GM23338 (cell line): ENCODE measurements around the gene CCDC137. TPM values are rescaled to one million over a fixed set of nuclear protein-coding genes. Genes with fewer than 3 reads are reported as not detected.

Source experiments
- ATAC-seq: fragments of 200-7000 bp; cut with Tn5 transposase; 3 replicates; pipeline ENCODE4 v1.9.1; 2020
- DNase-seq: peaks from one replicate; pipeline ENCODE4 v3.0.0-alpha.2; 2015; ENCODE audit warnings: low spot score
- H2AFZ ChIP-seq: fragments of 200-600 bp; sonication (generic); 2 replicates; pipeline ENCODE4 v1.8.0; 2016; ENCODE audit warnings: antibody characterized with exemption, mild to moderate bottlenecking, moderate library complexity
- H3F3A ChIP-seq: fragments of 200-600 bp; sonication (generic); replicated peaks from 2 replicates; pipeline ENCODE4 v1.8.0; 2017; ENCODE audit warnings: antibody characterized with exemption, mixed run types, low read depth
- H3K27ac ChIP-seq: fragments of 200-600 bp; sonication (generic); 2 replicates; pipeline ENCODE4 v1.6.1; 2016; ENCODE audit warnings: low read depth
- H3K27me3 ChIP-seq: fragments of 200-600 bp; sonication (generic); 2 replicates; pipeline ENCODE4 v1.8.0; 2016; ENCODE audit warnings: mild to moderate bottlenecking, mixed run types, moderate library complexity; ENCODE audit not compliant: insufficient read depth
- H3K36me3 ChIP-seq: fragments of 200-600 bp; sonication (generic); 2 replicates; pipeline ENCODE4 v1.8.0; 2016; ENCODE audit warnings: mild to moderate bottlenecking; ENCODE audit not compliant: insufficient read depth
- H3K4me1 ChIP-seq: fragments of 200-600 bp; sonication (generic); 2 replicates; pipeline ENCODE4 v1.8.0; 2016; ENCODE audit warnings: mild to moderate bottlenecking, moderate library complexity; ENCODE audit not compliant: insufficient read depth
- H3K4me2 ChIP-seq: fragments of 200-600 bp; sonication (generic); 2 replicates; pipeline ENCODE4 v1.7.1; 2017; ENCODE audit warnings: mixed run types
- H3K4me3 ChIP-seq: fragments of 200-600 bp; sonication (generic); 2 replicates; pipeline ENCODE4 v1.6.1; 2016; ENCODE audit warnings: mixed run types
- H3K79me2 ChIP-seq: fragments of 200-600 bp; sonication (generic); replicated peaks from 2 replicates; pipeline ENCODE4 v1.8.0; 2017; ENCODE audit warnings: mild to moderate bottlenecking; ENCODE audit not compliant: insufficient read depth
- H3K9me2 ChIP-seq: fragments of 200-600 bp; sonication (generic); 2 replicates; pipeline ENCODE4 v1.8.0; 2017; ENCODE audit not compliant: insufficient read depth
- H4K20me1 ChIP-seq: fragments of 200-600 bp; sonication (generic); replicated peaks from 2 replicates; pipeline ENCODE4 v1.8.0; 2017; ENCODE audit warnings: mild to moderate bottlenecking; ENCODE audit not compliant: insufficient read depth
- H3K27ac Mint-ChIP-seq: 2 replicates; pipeline ENCODE4 v1.8.0; 2020; ENCODE audit warnings: inconsistent platforms, mild to moderate bottlenecking, moderate library complexity, mixed read lengths
- H3K27me3 Mint-ChIP-seq: 3 replicates; pipeline ENCODE4 v1.8.0; 2022; ENCODE audit warnings: low read depth, mild to moderate bottlenecking, moderate library complexity, mixed read lengths, inconsistent platforms; ENCODE audit not compliant: insufficient read depth, poor library complexity
- H3K36me3 Mint-ChIP-seq: 3 replicates; pipeline ENCODE4 v1.8.0; 2021; ENCODE audit warnings: low read depth, mild to moderate bottlenecking, inconsistent platforms, moderate library complexity, mixed read lengths
- H3K4me1 Mint-ChIP-seq: 3 replicates; pipeline ENCODE4 v1.8.0; 2020; ENCODE audit warnings: mild to moderate bottlenecking, inconsistent platforms, mixed read lengths
- H3K4me3 Mint-ChIP-seq: 3 replicates; pipeline ENCODE4 v1.8.0; 2021; ENCODE audit warnings: moderate library complexity, mild to moderate bottlenecking, inconsistent platforms, mixed read lengths
- H3K9me3 Mint-ChIP-seq: 3 replicates; pipeline ENCODE4 v1.8.0; 2020; ENCODE audit warnings: moderate library complexity, mild to moderate bottlenecking, inconsistent platforms, mixed read lengths
- CREB1 ChIP-seq: fragments of 250-450 bp; sonication (Bioruptor Pico); IDR thresholded peaks from 2 replicates; pipeline ENCODE4 v1.5.0; 2020; ENCODE audit warnings: low read depth, mild to moderate bottlenecking, moderate library complexity
- EZH2 ChIP-seq: fragments of 200-600 bp; sonication (generic); IDR thresholded peaks from one replicate; pipeline ENCODE4 v1.8.0; 2017; ENCODE audit warnings: antibody characterized with exemption, mild to moderate bottlenecking, low read depth; ENCODE audit not compliant: unreplicated experiment
- EZH2phosphoT487 ChIP-seq: fragments of 200-600 bp; sonication (generic); IDR thresholded peaks from one replicate; pipeline ENCODE4 v1.8.1; 2018; ENCODE audit warnings: antibody characterized with exemption; ENCODE audit not compliant: unreplicated experiment
- JUNB ChIP-seq: IDR thresholded peaks from one replicate; pipeline ENCODE4 v1.6.1; 2016; ENCODE audit warnings: antibody characterized with exemption; ENCODE audit not compliant: unreplicated experiment
- NANOG ChIP-seq: IDR thresholded peaks from 2 replicates; pipeline ENCODE4 v1.6.1; 2016; ENCODE audit warnings: antibody characterized with exemption, borderline replicate concordance
- POLR2AphosphoS5 ChIP-seq: IDR thresholded peaks from 2 replicates; pipeline ENCODE4 v1.6.1; 2016; ENCODE audit warnings: antibody characterized with exemption, low read depth
- STAT1 ChIP-seq: IDR thresholded peaks from one replicate; pipeline ENCODE4 v1.6.1; 2016; ENCODE audit warnings: antibody characterized with exemption; ENCODE audit not compliant: unreplicated experiment
- ZNF114 ChIP-seq: fragments of 250-450 bp; sonication (Bioruptor Pico); IDR thresholded peaks from 2 replicates; pipeline ENCODE4 v1.5.0; 2020; ENCODE audit warnings: mild to moderate bottlenecking, moderate library complexity
- ZNF331 ChIP-seq: fragments of 250-450 bp; sonication (Bioruptor Pico); IDR thresholded peaks from 2 replicates; pipeline ENCODE4 v1.5.0; 2020; ENCODE audit warnings: low read depth, mild to moderate bottlenecking, moderate library complexity
- polyA plus RNA-seq: library from polyadenylated mRNA; unstranded; fragments of >200 nt; fragmentation: Nextera tagmentation; extraction: Ambion mirVana; gene quantifications from 2 replicates; pipeline ENCODE4 v1.2.1, GENCODE V29; 2016
- total RNA-seq: library from RNA; depleted of rRNA; stranded (reverse); fragments of >200 nt; shearing (Covaris generic); gene quantifications from 2 replicates; pipeline ENCODE4 v1.2.3, GENCODE V29; 2014
- TF ChIP-seq, protein P1 (sequence below): IDR thresholded peaks from one replicate; pipeline ENCODE4 v1.6.1; 2018; ENCODE audit warnings: antibody characterized with exemption; ENCODE audit not compliant: unreplicated experiment
- TF ChIP-seq, protein P2 (sequence below): fragments of 250-450 bp; sonication (Bioruptor Pico); IDR thresholded peaks from 2 replicates; pipeline ENCODE4 v1.5.0; 2020; ENCODE audit warnings: mild to moderate bottlenecking, moderate library complexity
- TF ChIP-seq, protein P3 (sequence below), 2 experiments: fragments of 200-600 bp in 1 of 2; sonication (generic) in 1 of 2; conservative IDR thresholded peaks; 2 replicates each; pipeline versions ENCODE4 v1.5.1 to v1.6.1; 2016 to 2017; ENCODE audit warnings: antibody characterized with exemption in 2 of 2, low read depth in 2 of 2, mild to moderate bottlenecking in 2 of 2, moderate library complexity in 1 of 2
- TF ChIP-seq, protein P4 (sequence below): IDR thresholded peaks from 2 replicates; pipeline ENCODE4 v1.6.1; 2016; ENCODE audit warnings: antibody characterized with exemption

Gene CCDC137
- total and polyA plus RNA-seq, 2 experiments from 2014 or later: 26.1 to 73.4 TPM

DNA sequence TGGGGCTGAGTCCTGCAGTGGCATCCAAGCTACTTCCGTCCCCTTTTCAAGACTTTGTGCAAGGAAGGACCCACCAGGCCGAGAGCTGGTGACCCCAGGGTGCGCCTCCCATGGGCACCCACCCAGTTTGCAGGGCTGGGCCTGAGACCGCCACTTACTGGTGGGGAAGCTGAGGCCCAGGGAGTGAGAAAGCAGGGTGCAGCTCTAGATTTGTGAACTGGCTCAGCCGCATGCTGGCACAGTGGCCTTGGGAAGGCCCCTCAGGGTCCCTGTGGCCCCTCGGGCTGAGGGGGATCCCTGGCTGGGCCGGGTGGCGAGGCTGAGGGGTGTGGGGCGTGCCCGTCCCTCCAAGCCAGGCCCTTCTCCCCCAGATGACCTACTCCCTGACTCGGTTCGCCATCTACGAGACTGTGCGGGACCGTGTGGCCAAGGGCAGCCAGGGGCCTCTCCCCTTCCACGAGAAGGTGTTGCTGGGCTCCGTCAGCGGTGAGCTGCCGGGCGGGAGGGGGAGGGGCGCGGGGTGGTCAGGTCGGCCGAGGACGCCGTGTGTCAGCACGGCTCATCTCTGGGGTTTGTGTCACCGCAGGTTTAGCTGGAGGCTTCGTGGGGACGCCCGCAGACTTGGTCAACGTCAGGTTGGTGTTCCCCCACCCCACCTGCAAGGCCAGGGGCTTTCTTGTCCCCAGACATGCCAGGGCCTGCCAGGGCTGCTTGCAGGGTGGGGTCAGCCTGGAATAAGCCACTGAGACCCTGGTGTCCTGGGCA, 48.8 kb downstream of the CCDC137 start:
- Histone ChIP-seq H3K4me3 (no peak overlapping the region), H3K27ac (no peak overlapping the region), H3K27me3 (no peaks in the 10 kb centered on the region), H3F3A (peaks cover 7% of the 10 kb centered on the region), H3K9me2 (no peaks in the 10 kb centered on the region), H2AFZ (no peak overlapping the region), H3K4me2 (no peak overlapping the region), H3K36me3 (no peaks in the 10 kb centered on the region), H3K4me1 (peaks cover 20% of the 10 kb centered on the region; the same call in 1 of the 2 replicates), H3K79me2 (peaks cover 13% of the 10 kb centered on the region), H4K20me1 (no peaks in the 10 kb centered on the region)
- Mint-ChIP-seq H3K36me3 (peaks cover 8% of the 10 kb centered on the region), H3K4me1 (peaks cover 17% of the 10 kb centered on the region), H3K27ac (no peak overlapping the region), H3K9me3 (no peaks in the 10 kb centered on the region; the same call in 2 of the 3 replicates), H3K27me3 (peaks cover 14% of the 10 kb centered on the region), H3K4me3 (no peak overlapping the region)
- DNase-seq (no peak), ATAC-seq (no peak)
- TF ChIP-seq ZNF114 (CRISPR knock-in tag) (no peak), JUNB (no peak), CREB1 (CRISPR knock-in tag) (no peak), STAT1 (no peak), POLR2AphosphoS5 (no peak), EZH2 (no peak), ZNF331 (no peak), NANOG (no peak), EZH2phosphoT487 (no peak)
- TF ChIP-seq, protein P1, sequence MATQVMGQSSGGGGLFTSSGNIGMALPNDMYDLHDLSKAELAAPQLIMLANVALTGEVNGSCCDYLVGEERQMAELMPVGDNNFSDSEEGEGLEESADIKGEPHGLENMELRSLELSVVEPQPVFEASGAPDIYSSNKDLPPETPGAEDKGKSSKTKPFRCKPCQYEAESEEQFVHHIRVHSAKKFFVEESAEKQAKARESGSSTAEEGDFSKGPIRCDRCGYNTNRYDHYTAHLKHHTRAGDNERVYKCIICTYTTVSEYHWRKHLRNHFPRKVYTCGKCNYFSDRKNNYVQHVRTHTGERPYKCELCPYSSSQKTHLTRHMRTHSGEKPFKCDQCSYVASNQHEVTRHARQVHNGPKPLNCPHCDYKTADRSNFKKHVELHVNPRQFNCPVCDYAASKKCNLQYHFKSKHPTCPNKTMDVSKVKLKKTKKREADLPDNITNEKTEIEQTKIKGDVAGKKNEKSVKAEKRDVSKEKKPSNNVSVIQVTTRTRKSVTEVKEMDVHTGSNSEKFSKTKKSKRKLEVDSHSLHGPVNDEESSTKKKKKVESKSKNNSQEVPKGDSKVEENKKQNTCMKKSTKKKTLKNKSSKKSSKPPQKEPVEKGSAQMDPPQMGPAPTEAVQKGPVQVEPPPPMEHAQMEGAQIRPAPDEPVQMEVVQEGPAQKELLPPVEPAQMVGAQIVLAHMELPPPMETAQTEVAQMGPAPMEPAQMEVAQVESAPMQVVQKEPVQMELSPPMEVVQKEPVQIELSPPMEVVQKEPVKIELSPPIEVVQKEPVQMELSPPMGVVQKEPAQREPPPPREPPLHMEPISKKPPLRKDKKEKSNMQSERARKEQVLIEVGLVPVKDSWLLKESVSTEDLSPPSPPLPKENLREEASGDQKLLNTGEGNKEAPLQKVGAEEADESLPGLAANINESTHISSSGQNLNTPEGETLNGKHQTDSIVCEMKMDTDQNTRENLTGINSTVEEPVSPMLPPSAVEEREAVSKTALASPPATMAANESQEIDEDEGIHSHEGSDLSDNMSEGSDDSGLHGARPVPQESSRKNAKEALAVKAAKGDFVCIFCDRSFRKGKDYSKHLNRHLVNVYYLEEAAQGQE: no peak
- TF ChIP-seq, protein P2, sequence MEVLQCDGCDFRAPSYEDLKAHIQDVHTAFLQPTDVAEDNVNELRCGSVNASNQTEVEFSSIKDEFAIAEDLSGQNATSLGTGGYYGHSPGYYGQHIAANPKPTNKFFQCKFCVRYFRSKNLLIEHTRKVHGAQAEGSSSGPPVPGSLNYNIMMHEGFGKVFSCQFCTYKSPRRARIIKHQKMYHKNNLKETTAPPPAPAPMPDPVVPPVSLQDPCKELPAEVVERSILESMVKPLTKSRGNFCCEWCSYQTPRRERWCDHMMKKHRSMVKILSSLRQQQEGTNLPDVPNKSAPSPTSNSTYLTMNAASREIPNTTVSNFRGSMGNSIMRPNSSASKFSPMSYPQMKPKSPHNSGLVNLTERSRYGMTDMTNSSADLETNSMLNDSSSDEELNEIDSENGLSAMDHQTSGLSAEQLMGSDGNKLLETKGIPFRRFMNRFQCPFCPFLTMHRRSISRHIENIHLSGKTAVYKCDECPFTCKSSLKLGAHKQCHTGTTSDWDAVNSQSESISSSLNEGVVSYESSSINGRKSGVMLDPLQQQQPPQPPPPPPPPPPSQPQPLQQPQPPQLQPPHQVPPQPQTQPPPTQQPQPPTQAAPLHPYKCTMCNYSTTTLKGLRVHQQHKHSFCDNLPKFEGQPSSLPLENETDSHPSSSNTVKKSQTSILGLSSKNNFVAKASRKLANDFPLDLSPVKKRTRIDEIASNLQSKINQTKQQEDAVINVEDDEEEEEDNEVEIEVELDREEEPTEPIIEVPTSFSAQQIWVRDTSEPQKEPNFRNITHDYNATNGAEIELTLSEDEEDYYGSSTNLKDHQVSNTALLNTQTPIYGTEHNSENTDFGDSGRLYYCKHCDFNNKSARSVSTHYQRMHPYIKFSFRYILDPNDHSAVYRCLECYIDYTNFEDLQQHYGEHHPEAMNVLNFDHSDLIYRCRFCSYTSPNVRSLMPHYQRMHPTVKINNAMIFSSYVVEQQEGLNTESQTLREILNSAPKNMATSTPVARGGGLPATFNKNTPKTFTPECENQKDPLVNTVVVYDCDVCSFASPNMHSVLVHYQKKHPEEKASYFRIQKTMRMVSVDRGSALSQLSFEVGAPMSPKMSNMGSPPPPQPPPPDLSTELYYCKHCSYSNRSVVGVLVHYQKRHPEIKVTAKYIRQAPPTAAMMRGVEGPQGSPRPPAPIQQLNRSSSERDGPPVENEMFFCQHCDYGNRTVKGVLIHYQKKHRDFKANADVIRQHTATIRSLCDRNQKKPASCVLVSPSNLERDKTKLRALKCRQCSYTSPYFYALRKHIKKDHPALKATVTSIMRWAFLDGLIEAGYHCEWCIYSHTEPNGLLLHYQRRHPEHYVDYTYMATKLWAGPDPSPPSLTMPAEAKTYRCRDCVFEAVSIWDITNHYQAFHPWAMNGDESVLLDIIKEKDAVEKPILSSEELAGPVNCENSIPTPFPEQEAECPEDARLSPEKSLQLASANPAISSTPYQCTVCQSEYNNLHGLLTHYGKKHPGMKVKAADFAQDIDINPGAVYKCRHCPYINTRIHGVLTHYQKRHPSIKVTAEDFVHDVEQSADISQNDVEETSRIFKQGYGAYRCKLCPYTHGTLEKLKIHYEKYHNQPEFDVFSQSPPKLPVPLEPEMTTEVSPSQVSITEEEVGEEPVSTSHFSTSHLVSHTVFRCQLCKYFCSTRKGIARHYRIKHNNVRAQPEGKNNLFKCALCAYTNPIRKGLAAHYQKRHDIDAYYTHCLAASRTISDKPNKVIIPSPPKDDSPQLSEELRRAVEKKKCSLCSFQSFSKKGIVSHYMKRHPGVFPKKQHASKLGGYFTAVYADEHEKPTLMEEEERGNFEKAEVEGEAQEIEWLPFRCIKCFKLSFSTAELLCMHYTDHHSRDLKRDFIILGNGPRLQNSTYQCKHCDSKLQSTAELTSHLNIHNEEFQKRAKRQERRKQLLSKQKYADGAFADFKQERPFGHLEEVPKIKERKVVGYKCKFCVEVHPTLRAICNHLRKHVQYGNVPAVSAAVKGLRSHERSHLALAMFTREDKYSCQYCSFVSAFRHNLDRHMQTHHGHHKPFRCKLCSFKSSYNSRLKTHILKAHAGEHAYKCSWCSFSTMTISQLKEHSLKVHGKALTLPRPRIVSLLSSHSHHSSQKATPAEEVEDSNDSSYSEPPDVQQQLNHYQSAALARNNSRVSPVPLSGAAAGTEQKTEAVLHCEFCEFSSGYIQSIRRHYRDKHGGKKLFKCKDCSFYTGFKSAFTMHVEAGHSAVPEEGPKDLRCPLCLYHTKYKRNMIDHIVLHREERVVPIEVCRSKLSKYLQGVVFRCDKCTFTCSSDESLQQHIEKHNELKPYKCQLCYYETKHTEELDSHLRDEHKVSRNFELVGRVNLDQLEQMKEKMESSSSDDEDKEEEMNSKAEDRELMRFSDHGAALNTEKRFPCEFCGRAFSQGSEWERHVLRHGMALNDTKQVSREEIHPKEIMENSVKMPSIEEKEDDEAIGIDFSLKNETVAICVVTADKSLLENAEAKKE (CRISPR knock-in tag): no peak
- TF ChIP-seq, protein P3, sequence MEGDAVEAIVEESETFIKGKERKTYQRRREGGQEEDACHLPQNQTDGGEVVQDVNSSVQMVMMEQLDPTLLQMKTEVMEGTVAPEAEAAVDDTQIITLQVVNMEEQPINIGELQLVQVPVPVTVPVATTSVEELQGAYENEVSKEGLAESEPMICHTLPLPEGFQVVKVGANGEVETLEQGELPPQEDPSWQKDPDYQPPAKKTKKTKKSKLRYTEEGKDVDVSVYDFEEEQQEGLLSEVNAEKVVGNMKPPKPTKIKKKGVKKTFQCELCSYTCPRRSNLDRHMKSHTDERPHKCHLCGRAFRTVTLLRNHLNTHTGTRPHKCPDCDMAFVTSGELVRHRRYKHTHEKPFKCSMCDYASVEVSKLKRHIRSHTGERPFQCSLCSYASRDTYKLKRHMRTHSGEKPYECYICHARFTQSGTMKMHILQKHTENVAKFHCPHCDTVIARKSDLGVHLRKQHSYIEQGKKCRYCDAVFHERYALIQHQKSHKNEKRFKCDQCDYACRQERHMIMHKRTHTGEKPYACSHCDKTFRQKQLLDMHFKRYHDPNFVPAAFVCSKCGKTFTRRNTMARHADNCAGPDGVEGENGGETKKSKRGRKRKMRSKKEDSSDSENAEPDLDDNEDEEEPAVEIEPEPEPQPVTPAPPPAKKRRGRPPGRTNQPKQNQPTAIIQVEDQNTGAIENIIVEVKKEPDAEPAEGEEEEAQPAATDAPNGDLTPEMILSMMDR (conservative IDR thresholded peaks at IDR 0.05; ENCODE audit: low read depth in 2 of 2): no peak
- TF ChIP-seq, protein P4, sequence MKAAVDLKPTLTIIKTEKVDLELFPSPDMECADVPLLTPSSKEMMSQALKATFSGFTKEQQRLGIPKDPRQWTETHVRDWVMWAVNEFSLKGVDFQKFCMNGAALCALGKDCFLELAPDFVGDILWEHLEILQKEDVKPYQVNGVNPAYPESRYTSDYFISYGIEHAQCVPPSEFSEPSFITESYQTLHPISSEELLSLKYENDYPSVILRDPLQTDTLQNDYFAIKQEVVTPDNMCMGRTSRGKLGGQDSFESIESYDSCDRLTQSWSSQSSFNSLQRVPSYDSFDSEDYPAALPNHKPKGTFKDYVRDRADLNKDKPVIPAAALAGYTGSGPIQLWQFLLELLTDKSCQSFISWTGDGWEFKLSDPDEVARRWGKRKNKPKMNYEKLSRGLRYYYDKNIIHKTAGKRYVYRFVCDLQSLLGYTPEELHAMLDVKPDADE: no peak
